Fibroblast of lung (primary cell): Measurements from ENCODE around the gene SHFL. TPM values are rescaled to one million over a fixed set of nuclear protein-coding genes. Genes with fewer than 3 reads are reported as not detected.

Source experiments
- DNase-seq, 2 donors: peaks; one replicate each; pipeline versions ENCODE4 v3.0.0 to v3.0.0-alpha.2; 2010; ENCODE audit warnings: low read depth in 2 of 2
- H2AFZ ChIP-seq: 2 replicates; pipeline ENCODE4 v1.5.1; 2012; ENCODE audit warnings: low read length, control low read depth, inconsistent platforms
- H3K27ac ChIP-seq: 2 replicates; pipeline ENCODE4 v1.5.1; 2011; ENCODE audit warnings: low read length, control low read depth; ENCODE audit not compliant: insufficient read depth
- H3K27me3 ChIP-seq: 2 replicates; pipeline ENCODE4 v1.5.1; 2011; ENCODE audit warnings: mild to moderate bottlenecking, low read length; ENCODE audit not compliant: control insufficient read depth, insufficient read depth
- H3K36me3 ChIP-seq: 2 replicates; pipeline ENCODE4 v1.5.1; 2011; ENCODE audit warnings: low read length; ENCODE audit not compliant: control insufficient read depth, insufficient read depth
- H3K4me1 ChIP-seq: 2 replicates; pipeline ENCODE4 v1.5.1; 2011; ENCODE audit warnings: low read length; ENCODE audit not compliant: control insufficient read depth, insufficient read depth; ENCODE audit errors: extremely low read depth
- H3K4me2 ChIP-seq: 2 replicates; pipeline ENCODE4 v1.5.1; 2011; ENCODE audit warnings: low read length, control low read depth; ENCODE audit not compliant: insufficient read depth; ENCODE audit errors: extremely low read depth
- H3K4me3 ChIP-seq, 4 experiments: fragments of 200-600 bp in 1 of 4; sonication (generic) in 1 of 4; replicated peaks in 1 of 4; 2 replicates each; pipeline ENCODE4 v1.5.1; 2011 to 2016; ENCODE audit warnings: low read length in 4 of 4, low read depth in 3 of 4, mild to moderate bottlenecking in 3 of 4, control low read depth in 2 of 4, inconsistent platforms in 1 of 4, mixed read lengths in 1 of 4; ENCODE audit not compliant: insufficient read depth in 1 of 4; ENCODE audit errors: control extremely low read depth in 1 of 4
- H3K79me2 ChIP-seq: 2 replicates; pipeline ENCODE4 v1.5.1; 2012; ENCODE audit warnings: mild to moderate bottlenecking, low read length, inconsistent platforms; ENCODE audit not compliant: control insufficient read depth, insufficient read depth
- H3K9ac ChIP-seq: 2 replicates; pipeline ENCODE4 v1.5.1; 2011; ENCODE audit warnings: mild to moderate bottlenecking, low read length, control low read depth; ENCODE audit not compliant: insufficient read depth
- H3K9me3 ChIP-seq: 2 replicates; pipeline ENCODE4 v1.5.1; 2012; ENCODE audit warnings: low read depth, low read length; ENCODE audit not compliant: control insufficient read depth, insufficient read depth
- H4K20me1 ChIP-seq: 2 replicates; pipeline ENCODE4 v1.5.1; 2011; ENCODE audit warnings: low read length; ENCODE audit not compliant: control insufficient read depth, insufficient read depth; ENCODE audit errors: extremely low read depth
- CTCF ChIP-seq, 2 donors: IDR thresholded peaks in 1 of 2; conservative IDR thresholded peaks in 1 of 2; 1 replicate in 1 of 2; 2 replicates in 1 of 2; pipeline ENCODE4 v1.5.1; 2011 to 2012; ENCODE audit warnings: low read length in 2 of 2, control low read depth in 1 of 2, inconsistent platforms in 1 of 2, low read depth in 1 of 2, mild to moderate bottlenecking in 1 of 2
- EZH2 ChIP-seq: IDR thresholded peaks from 2 replicates; pipeline ENCODE4 v1.5.1; 2012; ENCODE audit warnings: low read length, control low read depth, mild to moderate bottlenecking; ENCODE audit errors: missing control alignments
- polyA plus RNA-seq, 2 donors: library from polyadenylated mRNA; depleted of rRNA in 1 of 2; stranded (reverse) in 1 of 2; unstranded in 1 of 2; fragments of >200 nt; gene quantifications; 2 replicates each; pipeline ENCODE4 v1.2.1, GENCODE V29; 2011 to 2012; ENCODE audit warnings: missing spikeins in 1 of 2
- total RNA-seq: library from RNA; depleted of rRNA; stranded (reverse); fragments of >200 nt; gene quantifications from 2 replicates; pipeline ENCODE4 v1.2.1, GENCODE V29; 2014

SHFL gene
- total and polyA plus RNA-seq, 2 donors (not counting 1 experiment from before 2014, with no cell fraction given): 29.0 to 29.4 TPM

GRCh38 chr19:10115392-10116084, 29.4 kb downstream of the SHFL start:
- no peak for DNase-seq
- TF ChIP-seq EZH2 (no peak), CTCF (conservative IDR thresholded peaks at IDR 0.05 in 1 of 2, IDR thresholded peaks at IDR 0.05 in 1 of 2; ENCODE audit: low read depth in 1 of 2, low read length in 2 of 2) (no peak)
- no peak overlapping the region for H2AFZ ChIP-seq

GRCh38 chr19:10116085-10116865, 30.2 kb downstream of the SHFL start:
- TF ChIP-seq EZH2 (no peak), CTCF (conservative IDR thresholded peaks at IDR 0.05 in 1 of 2, IDR thresholded peaks at IDR 0.05 in 1 of 2; ENCODE audit: low read depth in 1 of 2, low read length in 2 of 2) (no peak)

More at GRCh38 chr19:10115392-10116084, 29.4 kb downstream of the SHFL start:
- H3K9ac ChIP-seq: no peak overlapping the region
- H3K27ac ChIP-seq: no peak overlapping the region
- H3K36me3 ChIP-seq: peaks cover 33% of the 10 kb centered on the region
- no peaks in the 10 kb centered on the region for H4K20me1 ChIP-seq
- H3K79me2 ChIP-seq: peaks cover 12% of the 10 kb centered on the region
- H3K4me2 ChIP-seq: no peak overlapping the region
- H3K4me3 ChIP-seq: no peak overlapping the region
- no peaks in the 10 kb centered on the region for H3K27me3 ChIP-seq
- H3K4me1 ChIP-seq: peaks cover 7% of the 10 kb centered on the region
- no peaks in the 10 kb centered on the region for H3K9me3 ChIP-seq

GRCh38 chr19:10116866-10117616, 30.9 kb downstream of the SHFL start:
- no peaks in the 10 kb centered on the region for H4K20me1 ChIP-seq
- H3K9ac ChIP-seq: no peak overlapping the region
- H3K4me2 ChIP-seq: no peak overlapping the region
- no peak overlapping the region for H2AFZ ChIP-seq
- no peak overlapping the region for H3K27ac ChIP-seq
- no peak overlapping the region for H3K4me3 ChIP-seq
- H3K79me2 ChIP-seq: peaks cover 12% of the 10 kb centered on the region
- TF ChIP-seq EZH2 (no peak), CTCF (conservative IDR thresholded peaks at IDR 0.05 in 1 of 2, IDR thresholded peaks at IDR 0.05 in 1 of 2; ENCODE audit: low read depth in 1 of 2, low read length in 2 of 2) (no peak)
- H3K27me3 ChIP-seq: no peaks in the 10 kb centered on the region
- no peak for DNase-seq
- H3K9me3 ChIP-seq: no peaks in the 10 kb centered on the region
- peaks cover 11% of the 10 kb centered on the region for H3K4me1 ChIP-seq
- H3K36me3 ChIP-seq: peaks cover 24% of the 10 kb centered on the region

More at GRCh38 chr19:10116085-10116865, 30.2 kb downstream of the SHFL start:
- no peaks in the 10 kb centered on the region for H3K27me3 ChIP-seq
- DNase-seq: no peak
- no peak overlapping the region for H2AFZ ChIP-seq
- no peak overlapping the region for H3K4me2 ChIP-seq
- H4K20me1 ChIP-seq: no peaks in the 10 kb centered on the region
- no peak overlapping the region for H3K4me3 ChIP-seq
- H3K27ac ChIP-seq: no peak overlapping the region
- H3K36me3 ChIP-seq: peaks cover 27% of the 10 kb centered on the region
- peaks cover 12% of the 10 kb centered on the region for H3K79me2 ChIP-seq
- H3K9me3 ChIP-seq: no peaks in the 10 kb centered on the region
- peaks cover 11% of the 10 kb centered on the region for H3K4me1 ChIP-seq
- H3K9ac ChIP-seq: no peak overlapping the region
